ENCODE data around the gene PPBP. TPM values are rescaled to one million over a fixed set of nuclear protein-coding genes. Genes with fewer than 3 reads are reported as not detected.

PPBP gene
- total and polyA plus RNA-seq, 9 of the 15 experiments (the other 6 are each of a cell fraction or from before 2014, with no cell fraction given), result 0.17 to 0.55 (median 0.29) TPM; not detected in 4

GRCh38 chr4:73992050-73992449, 4.1 kb upstream of the PPBP start:
- no peaks in the 10 kb centered on the region for H3K36me3 ChIP-seq (ENCODE audit: control insufficient read depth, insufficient read depth, low read length)
- no peaks in the 10 kb centered on the region for H3K79me2 ChIP-seq (ENCODE audit: control insufficient read depth, insufficient read depth, low read length)
- TF ChIP-seq SMAD4 (CRISPR knock-in tag; conservative IDR thresholded peaks at IDR 0.05) (peak; percentile 57; the same call in 1 of the 2 replicates), RBM17 (IDR thresholded peaks at IDR 0.05; ENCODE audit: borderline replicate concordance, low read depth, low read length) (no peak), ZNF316 (IDR thresholded peaks at IDR 0.05) (0 out of 2 replicates have a peak, but pooled peaks have one; percentile 3), NFE2 (IDR thresholded peaks at IDR 0.05; ENCODE audit: low read depth) (peak; percentile 21; the same call in 1 of the 2 replicates), JUN (IDR thresholded peaks at IDR 0.05; ENCODE audit: borderline replicate concordance, low read depth, low read length) (no peak), JUN (CRISPR knock-in tag; IDR thresholded peaks at IDR 0.05; ENCODE audit: borderline replicate concordance) (no peak), ZNF175 (CRISPR knock-in tag; IDR thresholded peaks at IDR 0.05; ENCODE audit: low read depth) (0 out of 2 replicates have a peak, but pooled peaks have one; percentile 13), THRAP3 (IDR thresholded peaks at IDR 0.05; ENCODE audit: borderline replicate concordance) (no peak)
- H3K4me2 ChIP-seq (ENCODE audit: insufficient read depth, low read length), result no peak overlapping the region
- peak overlapping the region; percentile 76 for H2AFZ ChIP-seq (ENCODE audit: low read depth, low read length)
- no peaks in the 10 kb centered on the region for H3K9me1 ChIP-seq (ENCODE audit: control insufficient read depth, insufficient read depth, low read length)
- H3K9ac ChIP-seq (ENCODE audit: insufficient read depth in 1 of 2, low read depth in 2 of 2, low read length in 2 of 2), result no peak overlapping the region
- no TSS peak for BruUV-seq (replicated peaks)
- ATAC-seq (peak; percentile 18; the same call in 1 of the 3 replicates), DNase-seq (ENCODE audit: extremely low read depth in 1 of 4, low spot score in 3 of 4) (no peak), FAIRE-seq (no peak)
- H4K20me1 ChIP-seq (replicated peaks; ENCODE audit: control insufficient read depth, insufficient read depth, low read length), result no peaks in the 10 kb centered on the region
- peaks cover 0 to 14% of the 10 kb centered on the region in 2 experiments; a peak in 2 of 5 replicates for H3K4me1 ChIP-seq (replicated peaks in 1 of 2; ENCODE audit: control insufficient read depth in 2 of 2, insufficient read depth in 2 of 2, low read length in 2 of 2)
- no peak overlapping the region for H3K4me3 ChIP-seq
- H3K27me3 ChIP-seq (ENCODE audit: control insufficient read depth in 2 of 2, insufficient read depth in 2 of 2, low read length in 2 of 2), result no peaks in the 10 kb centered on the region
- ChIA-PET CTCF (ENCODE audit: low intra/inter-chr PET ratio) (no interaction called here), POLR2A (no interaction called here)
- intact Hi-C loops (cut with micrococcal nuclease) (no loop called here), in situ Hi-C loops (cut with MboI) (no loop called here)
- H3K27ac ChIP-seq (ENCODE audit: extremely low read depth, low read depth, low read length), result no peak overlapping the region; the same call in 2 of the 3 replicates
- H3K9me3 ChIP-seq (replicated peaks; ENCODE audit: control insufficient read depth, insufficient read depth, low read depth, low read length), result no peaks in the 10 kb centered on the region
- 0% methylated on average over 1 of the region's 1 CpG for WGBS (ENCODE audit: insufficient coverage, low coverage, missing lambda C conversion rate)

All from K562 (cell line).